Uterus (tissue), 2 donors: Measurements from ENCODE around the gene OR2D3.

Experiments used
- CTCF ChIP-seq, 4 experiments: fragments of 200-600 bp in 2 of 4; fragments of 450-650 bp in 2 of 4; sonication (generic) in 2 of 4; IDR thresholded peaks; one replicate each; pipeline ENCODE4 v1.5.1; 2016 to 2019; ENCODE audit warnings: antibody characterized with exemption in 4 of 4, mild to moderate bottlenecking in 2 of 4, moderate library complexity in 1 of 4
- POLR2A ChIP-seq, 2 donors: fragments of 450-650 bp; IDR thresholded peaks; one replicate each; pipeline ENCODE4 v1.6.1; 2016; ENCODE audit warnings: antibody characterized with exemption in 2 of 2, mild to moderate bottlenecking in 1 of 2, moderate library complexity in 1 of 2

- TF ChIP-seq CTCF (IDR thresholded peaks at IDR 0.05) (no peak), POLR2A (IDR thresholded peaks at IDR 0.05) (no peak)
Measured at GRCh38 chr11:6876325-6876724, 44.5 kb upstream of the OR2D3 start, which contains the start of gene OR10A4.
